Endodermal cell (in vitro differentiated cells): Measurements from ENCODE around the gene POC1B. TPM values are rescaled to one million over a fixed set of nuclear protein-coding genes. Genes with fewer than 3 reads are reported as not detected.

Experiments
- DNase-seq: peaks from one replicate; pipeline ENCODE4 v3.0.0-alpha.2; 2017
- H3K27ac ChIP-seq: 2 replicates; pipeline ENCODE4 v1.5.1; 2013; ENCODE audit warnings: mild to moderate bottlenecking, low read depth, low read length, moderate library complexity
- H3K27me3 ChIP-seq: 2 replicates; pipeline ENCODE4 v1.6.1; 2013; ENCODE audit warnings: mild to moderate bottlenecking, low read length, moderate library complexity; ENCODE audit not compliant: insufficient read depth, control insufficient read depth, poor library complexity, severe bottlenecking
- H3K36me3 ChIP-seq: 2 replicates; pipeline ENCODE4 v1.7.0; 2013; ENCODE audit warnings: mild to moderate bottlenecking, low read length, moderate library complexity; ENCODE audit not compliant: control insufficient read depth, insufficient read depth
- H3K4me1 ChIP-seq: one replicate; pipeline ENCODE4 v1.7.0; 2013; ENCODE audit warnings: low read length; ENCODE audit not compliant: control insufficient read depth, insufficient read depth
- H3K4me3 ChIP-seq: 2 replicates; pipeline ENCODE4 v1.5.1; 2013; ENCODE audit warnings: mild to moderate bottlenecking, low read length, moderate library complexity
- H3K9ac ChIP-seq: 2 replicates; pipeline ENCODE4 v1.6.1; 2013; ENCODE audit warnings: mild to moderate bottlenecking, low read length, moderate library complexity; ENCODE audit not compliant: poor library complexity, severe bottlenecking; ENCODE audit errors: extremely low read depth
- H3K9me3 ChIP-seq: 2 replicates; pipeline ENCODE4 v1.6.1; 2013; ENCODE audit warnings: mild to moderate bottlenecking, low read length, moderate library complexity; ENCODE audit not compliant: control insufficient read depth
- H3K27ac Mint-ChIP-seq: 2 replicates; pipeline ENCODE4 v1.8.0; 2020; ENCODE audit warnings: mixed read lengths
- H3K27me3 Mint-ChIP-seq: 2 replicates; pipeline ENCODE4 v1.8.0; 2021; ENCODE audit warnings: mild to moderate bottlenecking, mixed read lengths; ENCODE audit not compliant: insufficient read depth
- H3K36me3 Mint-ChIP-seq: 2 replicates; pipeline ENCODE4 v1.8.0; 2020; ENCODE audit warnings: low read depth, mixed read lengths
- H3K4me1 Mint-ChIP-seq: 2 replicates; pipeline ENCODE4 v1.8.0; 2020; ENCODE audit warnings: mixed read lengths
- H3K4me3 Mint-ChIP-seq: 2 replicates; pipeline ENCODE4 v1.8.0; 2020; ENCODE audit warnings: mild to moderate bottlenecking, moderate library complexity, mixed read lengths
- H3K9me3 Mint-ChIP-seq: 2 replicates; pipeline ENCODE4 v1.8.0; 2020; ENCODE audit warnings: mild to moderate bottlenecking, mixed read lengths
- CTCF ChIP-seq: fragments of 200-600 bp; sonication (generic); conservative IDR thresholded peaks from 2 replicates; pipeline ENCODE4 v1.5.0; 2021; ENCODE audit warnings: antibody characterized with exemption, mild to moderate bottlenecking
- WGBS, 2 experiments: methylation state at CpG; one replicate each; pipeline versions ENCODE4 v1.1.5 to v1.1.7; 2013; ENCODE audit warnings: missing lambda C conversion rate in 2 of 2, mixed read lengths in 1 of 2; ENCODE audit not compliant: insufficient coverage in 1 of 2, insufficient read length in 1 of 2; 5-methylcytosine and 5-hydroxymethylcytosine counted together
- total RNA-seq, 2 donors: library from RNA; stranded (reverse); fragmentation: NEBNext Ultra II Directional in 1 of 2; extraction: Animal tissue kit (Norgen Biotek cat#: 25700) in 1 of 2; gene quantifications; 2 replicates in 1 of 2; 3 replicates in 1 of 2; pipeline ENCODE4 v1.2.1, GENCODE V29; 2021

The POC1B gene
- total RNA-seq, 2 donors from 2014 or later: 22.3 to 36.1 TPM

- no peaks in the 10 kb centered on the region for H3K4me1 ChIP-seq
- no peaks in the 10 kb centered on the region for H3K4me1 Mint-ChIP-seq
- H3K36me3 ChIP-seq: no peaks in the 10 kb centered on the region
- no peak overlapping the region for H3K27ac Mint-ChIP-seq
- no peaks in the 10 kb centered on the region for H3K36me3 Mint-ChIP-seq
- H3K27me3 ChIP-seq: no peaks in the 10 kb centered on the region
- TF ChIP-seq CTCF: no peak
- no peaks in the 10 kb centered on the region for H3K9me3 ChIP-seq
- H3K27me3 Mint-ChIP-seq: no peaks in the 10 kb centered on the region
- no peaks in the 10 kb centered on the region for H3K9me3 Mint-ChIP-seq
- no peak overlapping the region for H3K9ac ChIP-seq
- WGBS, 2 experiments: 100% methylated on average over 2 of the region's 2 CpGs; no CpG with 5 or more reads in 1 of the 2 experiments
- H3K4me3 Mint-ChIP-seq: no peak overlapping the region
- H3K27ac ChIP-seq: no peak overlapping the region
- DNase-seq: peak; percentile 27
- H3K4me3 ChIP-seq: no peak overlapping the region
Measured at GRCh38 chr12:89551747-89552146, 25.9 kb upstream of the POC1B start.

- no peak for DNase-seq
- H3K4me3 Mint-ChIP-seq: no peak overlapping the region
- no peak for TF ChIP-seq CTCF
- H3K27ac Mint-ChIP-seq: no peak overlapping the region
- H3K27me3 Mint-ChIP-seq: no peaks in the 10 kb centered on the region
- H3K9me3 Mint-ChIP-seq: no peaks in the 10 kb centered on the region
- H3K4me1 Mint-ChIP-seq: peaks cover 27% of the 10 kb centered on the region
- 87% methylated on average over 4 of the region's 4 CpGs; no CpG with 5 or more reads in 1 of the 2 experiments for WGBS, 2 experiments
- H3K27me3 ChIP-seq: no peaks in the 10 kb centered on the region
- H3K4me3 ChIP-seq: no peak overlapping the region
- peaks cover 9% of the 10 kb centered on the region for H3K4me1 ChIP-seq
- no peaks in the 10 kb centered on the region for H3K36me3 Mint-ChIP-seq
- no peaks in the 10 kb centered on the region for H3K36me3 ChIP-seq
- no peak overlapping the region for H3K9ac ChIP-seq
- no peaks in the 10 kb centered on the region for H3K9me3 ChIP-seq
- H3K27ac ChIP-seq: no peak overlapping the region
Measured at GRCh38 chr12:89547101-89547500, 21.3 kb upstream of the POC1B start.

- DNase-seq: no peak
- Histone ChIP-seq H3K27ac (no peak overlapping the region), H3K4me1 (peaks cover 9% of the 10 kb centered on the region), H3K27me3 (no peaks in the 10 kb centered on the region), H3K4me3 (no peak overlapping the region), H3K9me3 (no peaks in the 10 kb centered on the region), H3K9ac (no peak overlapping the region), H3K36me3 (no peaks in the 10 kb centered on the region)
- no peak for TF ChIP-seq CTCF
- Mint-ChIP-seq H3K4me3 (no peak overlapping the region), H3K4me1 (peaks cover 32% of the 10 kb centered on the region), H3K27ac (no peak overlapping the region), H3K27me3 (no peaks in the 10 kb centered on the region), H3K36me3 (no peaks in the 10 kb centered on the region), H3K9me3 (no peaks in the 10 kb centered on the region)
- WGBS, 2 experiments: 86 to 91% methylated on average over 2 to 4 of the region's 4 CpGs
Measured at GRCh38 chr12:89546151-89546550, 20.3 kb upstream of the POC1B start.
